ENCODE measurements around the gene RIN2. TPM values are rescaled to one million over a fixed set of nuclear protein-coding genes. Genes with fewer than 3 reads are reported as not detected.

Gene RIN2
- total and polyA plus RNA-seq, 2 of the 13 experiments (the other 11 are each of a cell fraction or from before 2014, with no cell fraction given) = 2.5 to 5.1 TPM

DNA sequence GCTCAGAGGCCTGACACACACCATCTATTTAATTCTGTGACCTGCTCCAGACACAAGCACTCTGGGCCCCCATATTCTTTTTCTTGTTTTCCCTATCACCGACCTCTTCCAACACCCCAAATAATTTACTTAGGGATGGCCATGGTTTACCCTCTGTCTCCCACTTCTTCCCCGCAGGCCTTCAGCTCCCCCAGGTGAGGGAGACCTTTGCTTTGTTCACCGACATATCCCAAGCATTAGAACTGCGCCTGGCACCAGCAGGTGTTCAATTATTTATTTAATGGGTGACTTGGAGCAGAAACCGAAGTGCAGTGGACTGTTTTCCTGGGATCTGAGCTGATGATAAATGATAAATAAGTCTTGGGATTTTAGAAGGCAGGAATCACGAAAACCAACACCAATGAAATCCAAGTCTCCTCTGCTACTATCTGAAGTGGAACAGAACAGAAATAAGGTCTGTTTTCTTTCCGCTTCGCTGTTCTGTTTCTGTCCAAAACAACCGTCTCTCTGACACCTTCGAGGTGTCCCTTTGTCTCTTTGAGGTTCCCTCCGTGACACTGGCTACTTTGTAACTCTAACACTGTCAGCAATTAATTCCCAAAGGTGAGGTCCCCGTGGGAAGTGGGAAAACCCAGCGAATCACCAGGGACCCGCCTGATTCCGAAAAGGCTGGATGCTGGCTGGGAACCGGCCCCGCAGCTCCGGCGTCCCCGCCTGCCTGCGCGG is 1.1 kb upstream of the RIN2 start (continued):
- TF ChIP-seq MAFK (conservative IDR thresholded peaks at IDR 0.05 in 1 of 2, IDR thresholded peaks at IDR 0.05 in 1 of 2; ENCODE audit: low read length in 2 of 2) (peak; percentile 13 to 53; a peak in 1 of 4 replicates), XBP1 (CRISPR knock-in tag; IDR thresholded peaks at IDR 0.05) (no peak), ZNF512 (CRISPR knock-in tag; IDR thresholded peaks at IDR 0.05) (no peak), ZNF432 (CRISPR knock-in tag; IDR thresholded peaks at IDR 0.05; ENCODE audit: borderline replicate concordance) (no peak), ZNF589 (CRISPR knock-in tag; conservative IDR thresholded peaks at IDR 0.05) (no peak), THAP8 (CRISPR knock-in tag; IDR thresholded peaks at IDR 0.05; ENCODE audit: borderline replicate concordance) (no peak; the same call in 1 of the 2 replicates), RBFOX2 (IDR thresholded peaks at IDR 0.05; ENCODE audit: low read depth, low read length) (no peak), ZNF660 (CRISPR knock-in tag; IDR thresholded peaks at IDR 0.05; ENCODE audit: borderline replicate concordance, low read depth) (no peak), KLF6 (CRISPR knock-in tag; IDR thresholded peaks at IDR 0.05) (no peak), RXRA (CRISPR knock-in tag; IDR thresholded peaks at IDR 0.05) (no peak), HMG20A (CRISPR knock-in tag; IDR thresholded peaks at IDR 0.05; ENCODE audit: borderline replicate concordance) (no peak), ZNF234 (CRISPR knock-in tag; conservative IDR thresholded peaks at IDR 0.05) (no peak), ZFP36L2 (CRISPR knock-in tag; IDR thresholded peaks at IDR 0.05) (no peak), ZSCAN12 (CRISPR knock-in tag; IDR thresholded peaks at IDR 0.05) (no peak), IKZF5 (CRISPR knock-in tag; IDR thresholded peaks at IDR 0.05) (no peak), ZBTB4 (CRISPR knock-in tag; IDR thresholded peaks at IDR 0.05; ENCODE audit: borderline replicate concordance) (no peak), ARID3A (IDR thresholded peaks at IDR 0.05; ENCODE audit: low read depth, low read length) (no peak), ZNF674 (CRISPR knock-in tag; IDR thresholded peaks at IDR 0.05; ENCODE audit: low read depth) (no peak)
- TF ChIP-seq, protein P1, sequence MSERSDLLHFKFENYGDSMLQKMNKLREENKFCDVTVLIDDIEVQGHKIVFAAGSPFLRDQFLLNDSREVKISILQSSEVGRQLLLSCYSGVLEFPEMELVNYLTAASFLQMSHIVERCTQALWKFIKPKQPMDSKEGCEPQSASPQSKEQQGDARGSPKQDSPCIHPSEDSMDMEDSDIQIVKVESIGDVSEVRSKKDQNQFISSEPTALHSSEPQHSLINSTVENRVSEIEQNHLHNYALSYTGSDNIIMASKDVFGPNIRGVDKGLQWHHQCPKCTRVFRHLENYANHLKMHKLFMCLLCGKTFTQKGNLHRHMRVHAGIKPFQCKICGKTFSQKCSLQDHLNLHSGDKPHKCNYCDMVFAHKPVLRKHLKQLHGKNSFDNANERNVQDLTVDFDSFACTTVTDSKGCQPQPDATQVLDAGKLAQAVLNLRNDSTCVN (CRISPR knock-in tag; IDR thresholded peaks at IDR 0.05; ENCODE audit: borderline replicate concordance) = 0 out of 2 replicates have a peak, but pooled peaks have one; percentile 24

All from HepG2 (cell line).